HG03175 (cell line): ENCODE results near the gene INPP5E.
A peak's percentile ranks its signal among the peaks of the same experiment; 100 is the strongest.

ENCODE experiments used
- ATAC-seq: cut with Tn5 transposase; IDR thresholded peaks from one replicate; pipeline ENCODE4 v1.9.1; 2021; ENCODE audit warnings: mild to moderate bottlenecking, moderate library complexity; ENCODE audit not compliant: unreplicated experiment

The INPP5E gene, protein sequence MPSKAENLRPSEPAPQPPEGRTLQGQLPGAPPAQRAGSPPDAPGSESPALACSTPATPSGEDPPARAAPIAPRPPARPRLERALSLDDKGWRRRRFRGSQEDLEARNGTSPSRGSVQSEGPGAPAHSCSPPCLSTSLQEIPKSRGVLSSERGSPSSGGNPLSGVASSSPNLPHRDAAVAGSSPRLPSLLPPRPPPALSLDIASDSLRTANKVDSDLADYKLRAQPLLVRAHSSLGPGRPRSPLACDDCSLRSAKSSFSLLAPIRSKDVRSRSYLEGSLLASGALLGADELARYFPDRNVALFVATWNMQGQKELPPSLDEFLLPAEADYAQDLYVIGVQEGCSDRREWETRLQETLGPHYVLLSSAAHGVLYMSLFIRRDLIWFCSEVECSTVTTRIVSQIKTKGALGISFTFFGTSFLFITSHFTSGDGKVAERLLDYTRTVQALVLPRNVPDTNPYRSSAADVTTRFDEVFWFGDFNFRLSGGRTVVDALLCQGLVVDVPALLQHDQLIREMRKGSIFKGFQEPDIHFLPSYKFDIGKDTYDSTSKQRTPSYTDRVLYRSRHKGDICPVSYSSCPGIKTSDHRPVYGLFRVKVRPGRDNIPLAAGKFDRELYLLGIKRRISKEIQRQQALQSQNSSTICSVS

DNA sequence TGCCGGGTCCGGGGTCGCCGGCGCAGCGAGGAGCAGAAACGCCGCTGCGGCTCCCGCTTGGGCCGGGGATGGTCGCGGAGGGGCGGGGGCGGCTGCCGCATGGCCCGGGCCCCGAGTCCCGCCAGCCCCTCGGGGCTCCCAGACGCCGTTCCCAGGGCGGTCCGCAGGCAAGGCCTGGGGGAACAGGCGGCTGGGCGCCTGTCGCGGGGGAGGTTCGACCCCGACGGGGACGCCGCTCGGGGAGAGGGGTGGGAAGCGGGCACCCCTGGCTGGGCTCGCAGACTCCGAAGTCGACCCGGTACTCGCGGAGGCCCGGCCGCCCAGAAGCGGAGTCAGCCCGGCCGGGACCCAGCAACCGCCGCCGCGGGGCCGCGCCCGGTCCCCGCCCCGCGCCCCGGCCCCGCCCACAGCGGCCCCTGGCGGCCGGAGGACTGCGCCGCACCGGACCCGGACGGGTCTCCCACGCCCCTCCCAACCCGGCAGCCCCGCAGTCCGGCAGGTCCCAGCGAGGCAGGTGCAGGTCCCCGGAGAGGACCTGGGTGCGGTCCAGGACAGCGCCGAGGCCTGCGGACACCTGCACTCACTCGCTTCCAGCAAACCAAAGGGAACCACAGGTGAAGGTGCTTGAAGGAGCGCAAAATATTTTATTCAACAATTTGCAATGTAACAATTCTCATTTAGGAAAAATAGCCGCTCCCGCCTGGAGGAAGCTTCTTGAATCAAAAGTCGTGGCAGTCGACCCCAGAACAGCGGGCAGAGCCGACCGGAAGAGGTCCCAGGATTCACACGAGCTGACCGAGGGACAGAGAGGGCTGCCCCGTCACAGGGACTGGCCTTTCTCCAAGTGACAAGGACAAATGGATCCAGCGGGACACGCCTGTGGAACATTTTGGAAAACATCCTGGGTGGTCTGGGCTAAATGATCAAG, at the start of gene INPP5E:
Gene INPP5E (minus strand): TSS at position 365 of the 928 bp plus-strand sequence. CDS start 426 bp downstream, outside the sequence.
- peak; percentile 69 for ATAC-seq

DNA sequence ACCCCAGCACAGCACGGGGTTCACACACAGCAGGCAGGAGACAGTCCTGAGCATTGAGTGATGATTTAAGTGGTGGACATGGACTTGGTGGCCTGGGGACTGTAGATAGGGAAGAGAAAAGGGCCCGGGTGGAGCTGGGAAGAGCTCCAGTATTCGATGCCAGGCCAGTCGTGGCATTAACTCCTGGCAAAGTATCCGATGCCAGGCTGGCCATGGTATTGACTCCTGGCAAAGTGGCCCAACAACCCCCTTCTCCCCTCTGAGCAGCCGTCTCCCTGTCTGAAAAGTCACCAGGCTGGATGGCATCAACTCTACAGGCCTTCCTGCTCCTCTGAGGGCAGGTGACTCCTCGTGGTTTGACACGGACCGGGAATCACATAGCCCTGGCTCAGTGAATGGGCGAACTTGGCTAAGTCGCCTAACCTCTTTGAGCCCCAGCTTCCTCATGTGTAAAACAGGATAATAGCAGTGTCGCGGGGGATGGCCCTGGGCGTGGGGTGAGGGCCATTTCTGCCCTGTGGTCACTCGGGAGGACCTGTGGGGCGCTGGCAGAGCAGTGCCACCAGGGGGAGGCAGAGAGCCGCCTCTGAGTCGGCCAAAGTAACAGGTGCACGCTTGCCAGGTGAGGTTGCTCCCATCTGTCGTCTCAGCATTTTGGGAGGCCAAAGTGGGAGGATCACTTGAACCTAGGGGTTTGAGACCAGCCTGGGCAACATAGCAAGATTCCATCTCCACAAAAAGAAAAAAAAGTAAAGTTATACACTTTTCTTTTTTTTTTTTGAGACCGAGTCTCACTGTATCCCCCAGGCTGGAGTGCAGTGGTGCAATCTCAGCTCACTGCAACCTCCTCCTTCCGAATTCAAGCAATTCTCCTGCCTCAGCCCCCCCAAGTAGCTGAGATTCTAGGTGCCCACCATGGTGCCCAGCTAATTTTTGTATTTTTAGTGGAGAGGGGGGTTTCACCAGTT, 48.9 kb upstream of the INPP5E start:
- no peak for ATAC-seq

DNA sequence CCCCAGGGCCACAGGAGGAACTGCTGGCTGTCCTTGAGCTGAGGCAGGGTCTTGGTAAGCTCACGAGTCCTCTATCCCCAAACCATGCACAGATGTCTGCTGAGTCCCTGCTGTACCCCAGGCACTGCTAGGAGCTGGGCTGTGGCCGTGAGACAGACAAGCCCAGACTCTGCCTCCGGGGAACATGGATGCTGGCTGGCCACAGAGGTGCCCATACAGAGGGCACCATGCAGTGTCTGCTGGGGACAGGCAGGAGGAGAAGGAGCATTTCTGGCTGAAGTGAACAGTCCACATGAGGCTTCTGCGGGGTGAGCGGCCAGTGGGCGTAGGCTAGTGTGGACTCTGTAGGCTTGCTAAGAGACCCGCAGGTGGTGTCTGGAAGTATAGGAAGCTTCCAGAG, 48.0 kb upstream of the INPP5E start:
- no peak for ATAC-seq

DNA sequence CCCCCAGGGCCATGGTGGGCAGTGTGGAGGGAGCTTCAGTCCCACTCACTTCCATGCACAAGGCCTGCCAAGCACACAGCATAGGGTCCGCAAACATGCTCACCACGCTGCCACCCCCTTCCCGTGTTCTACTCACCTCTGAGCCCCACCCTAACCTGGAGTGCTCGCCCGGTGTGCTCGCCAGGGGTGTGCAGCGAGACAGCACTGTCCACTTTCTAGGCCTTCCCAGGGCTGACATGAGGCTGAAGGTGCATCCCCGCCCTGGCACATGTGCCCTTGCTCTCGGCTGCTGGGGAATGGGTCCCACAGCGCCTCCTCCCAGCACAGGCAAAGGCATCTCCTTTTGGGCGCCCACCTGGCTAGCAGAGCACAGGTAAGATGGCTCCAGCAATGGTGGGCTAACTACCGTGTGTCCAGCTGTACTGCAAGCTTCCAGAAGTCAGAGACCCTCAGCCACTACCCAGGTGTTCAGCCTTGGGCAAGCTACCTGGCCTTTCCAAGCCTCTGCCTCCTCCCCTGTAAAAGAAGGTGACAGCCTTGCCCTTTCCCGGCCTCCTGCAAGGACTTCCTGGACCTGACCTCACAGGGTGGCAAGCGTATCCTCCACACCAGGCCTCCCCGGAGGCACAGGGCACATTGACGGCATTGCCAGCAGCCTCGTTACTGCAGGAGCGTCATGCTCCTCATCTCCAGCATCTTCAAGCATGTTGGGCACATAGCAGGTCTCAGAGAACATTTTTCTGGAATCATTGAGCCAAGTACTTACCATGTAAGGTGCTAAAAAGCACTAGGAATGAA, 47.4 kb upstream of the INPP5E start:
- ATAC-seq: no peak

DNA sequence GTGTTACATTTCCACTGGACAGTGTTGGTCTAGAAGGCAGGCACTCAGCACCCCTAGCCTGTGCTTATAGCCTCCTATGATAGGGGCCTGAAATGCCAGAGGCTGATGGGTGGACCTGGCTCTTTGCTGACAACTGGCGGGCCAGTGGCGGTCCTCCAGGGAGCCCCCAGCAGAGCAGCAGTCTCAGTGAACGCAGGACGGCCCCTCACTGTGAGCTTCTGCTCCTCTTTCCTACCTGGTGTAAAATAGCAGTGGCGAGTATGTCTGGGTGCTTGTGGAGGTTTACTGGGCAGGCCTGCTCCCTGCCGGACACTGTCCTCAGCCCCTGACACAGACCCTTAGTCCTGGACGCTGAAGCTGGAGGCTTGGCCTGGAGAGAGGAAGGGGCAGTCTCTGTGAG, 46.5 kb upstream of the INPP5E start:
- no peak for ATAC-seq

DNA sequence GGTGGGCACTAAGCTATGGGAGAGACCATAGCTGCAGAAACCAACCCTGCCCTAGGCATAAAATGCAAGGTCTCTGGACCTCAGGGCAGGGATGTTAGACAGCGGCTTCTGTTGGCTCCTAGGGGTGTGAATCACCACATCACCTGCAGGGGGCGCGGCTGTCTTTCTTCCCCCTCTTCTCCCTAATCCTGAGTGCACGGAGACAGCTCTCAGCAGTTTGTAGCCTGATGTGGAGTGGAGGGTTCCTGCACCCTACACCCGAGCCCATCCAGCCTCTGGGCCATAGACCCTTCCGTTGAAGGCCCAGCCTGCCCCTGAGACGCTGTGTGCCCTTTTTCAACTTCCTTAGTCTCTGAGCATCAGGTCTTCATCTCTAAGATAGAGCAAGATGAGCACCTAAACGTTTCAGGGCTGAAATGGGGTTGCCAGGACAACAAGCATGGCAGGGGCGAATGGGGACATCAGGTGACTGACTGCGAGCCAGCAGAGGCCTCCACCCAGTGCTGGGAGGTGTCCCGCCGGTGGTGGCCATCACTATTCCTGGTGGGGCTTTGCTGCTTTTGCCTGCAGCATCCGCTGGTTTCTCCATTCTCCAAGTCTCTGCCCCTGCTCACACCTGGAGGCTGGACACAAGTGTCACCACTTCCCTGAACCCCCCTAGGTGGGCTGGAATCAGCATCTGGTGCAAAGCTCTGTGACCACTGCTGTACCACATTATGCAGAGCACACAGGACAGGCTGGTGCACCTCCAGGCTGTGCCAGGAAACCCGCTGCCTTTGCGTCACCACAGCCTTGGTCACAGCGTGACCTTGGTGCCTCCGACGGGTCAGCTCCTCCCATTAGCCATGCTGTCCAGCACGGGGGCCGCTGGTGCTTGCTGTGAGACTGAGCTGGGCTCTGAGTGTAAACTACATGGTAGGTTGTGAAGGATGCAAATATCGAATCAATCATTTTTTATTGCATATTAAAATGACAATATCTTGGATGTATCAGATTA, 45.7 kb upstream of the INPP5E start:
- no peak for ATAC-seq

DNA sequence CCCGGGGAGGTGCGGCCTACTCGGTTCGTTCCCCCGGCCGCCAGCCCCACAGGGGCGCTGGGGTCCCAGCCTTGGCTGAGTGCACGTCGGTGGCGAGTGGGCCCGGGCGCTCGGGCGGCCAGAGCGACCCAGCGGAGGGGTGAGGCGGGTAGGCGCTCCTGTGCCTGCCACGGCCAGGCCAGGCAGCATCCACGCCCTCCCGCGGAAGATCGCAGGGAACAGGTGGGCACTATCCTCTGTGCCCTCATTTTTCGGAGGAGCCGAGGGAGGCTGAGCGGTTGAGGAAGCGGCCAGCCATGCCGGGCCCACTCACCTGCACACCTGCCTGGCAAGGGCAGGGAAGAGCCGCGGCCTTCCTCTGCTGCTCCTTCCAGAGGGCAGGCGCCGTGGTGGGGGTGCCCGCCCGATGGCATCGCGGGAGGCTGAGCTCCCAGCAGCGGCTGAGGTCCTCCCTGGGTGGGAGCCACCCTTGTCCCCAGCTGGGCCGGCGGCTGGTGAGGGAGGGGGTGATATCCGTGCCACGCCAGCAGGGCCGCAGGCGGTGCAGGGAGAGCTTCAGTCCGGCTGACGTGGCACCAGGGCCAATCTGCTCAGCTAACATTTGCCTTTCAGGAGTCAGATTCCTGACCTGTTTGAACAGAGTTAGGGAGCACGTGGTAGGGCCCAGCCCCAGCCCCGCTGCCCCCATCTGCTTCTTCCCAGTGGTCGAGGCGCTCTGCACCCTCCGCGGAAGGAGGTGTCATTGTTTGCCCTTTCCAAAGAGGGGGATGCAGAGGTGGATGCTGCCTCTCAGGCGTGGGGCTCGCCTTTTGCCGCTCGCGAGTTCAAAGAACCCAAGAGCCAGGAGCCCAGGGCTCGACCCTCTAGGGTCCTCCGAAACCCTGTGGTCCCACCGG, 44.8 kb upstream of the INPP5E start:
- no peak for ATAC-seq

DNA sequence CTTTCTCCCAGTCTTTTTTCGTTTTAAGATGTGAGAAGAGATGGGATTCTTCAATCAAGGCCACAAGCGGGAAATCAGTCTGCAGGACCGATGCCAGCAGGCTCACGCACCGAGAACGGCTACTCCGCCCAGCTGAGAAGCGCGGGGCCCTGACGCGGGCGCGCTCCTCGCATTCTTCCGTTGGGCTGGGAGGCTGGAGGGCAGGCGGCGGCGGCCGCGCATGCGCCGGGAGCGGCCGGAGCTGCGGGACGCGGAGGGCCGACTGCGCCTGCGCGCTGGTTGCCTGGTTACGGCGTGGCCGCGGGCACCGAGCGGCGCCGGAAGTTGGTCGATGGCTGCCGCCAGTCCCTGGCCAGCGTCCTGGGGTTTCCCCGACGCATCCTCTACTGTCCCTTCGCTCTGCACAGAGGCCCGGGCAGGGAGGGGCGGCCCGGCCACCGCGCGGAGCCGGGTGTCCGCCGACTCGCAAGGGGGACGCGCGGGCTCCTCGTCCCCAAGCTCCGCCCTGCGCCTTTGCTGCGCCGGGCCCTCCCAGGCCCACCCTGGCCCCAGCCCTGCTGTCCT, 44.0 kb upstream of the INPP5E start:
- peak; percentile 62 for ATAC-seq

DNA sequence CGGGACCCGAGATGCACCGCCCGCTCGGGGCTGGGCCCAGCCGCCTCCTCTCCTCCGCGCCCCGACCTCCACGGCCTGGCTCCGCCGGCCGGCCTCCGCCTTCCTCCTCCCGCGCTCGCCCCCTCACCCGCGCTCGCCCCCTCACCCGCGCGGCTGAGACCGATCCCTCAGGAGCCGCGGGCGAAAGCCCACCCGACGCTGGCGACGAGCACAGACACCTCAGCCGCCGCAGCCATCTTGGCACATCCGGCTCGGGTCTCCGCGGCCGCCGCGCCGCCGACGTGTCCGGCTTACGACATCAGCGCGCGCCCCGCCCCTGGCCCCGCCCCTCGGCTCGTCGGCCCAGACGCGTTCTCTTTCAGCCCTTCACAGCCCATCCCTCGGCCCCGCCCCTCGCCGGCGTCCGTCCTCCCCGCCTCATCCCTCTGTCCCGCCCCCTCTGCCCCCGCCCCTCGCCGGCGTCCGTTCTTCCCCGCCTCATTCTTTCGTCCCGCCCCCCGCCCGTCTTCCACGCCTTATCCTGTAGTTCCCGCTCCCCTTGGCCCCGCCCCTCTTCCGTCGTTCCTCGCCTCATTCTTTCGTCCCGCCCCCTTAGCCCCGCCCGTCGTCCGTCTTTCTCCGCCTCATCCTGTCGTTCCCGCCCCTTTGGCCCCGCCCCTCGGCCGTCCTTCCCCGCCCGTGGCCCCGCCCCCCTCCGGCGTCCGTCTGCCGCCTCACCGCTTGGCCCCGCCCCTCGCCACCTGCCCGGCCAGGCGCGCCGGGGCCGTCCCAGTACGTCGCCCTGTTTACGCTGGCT, 43.3 kb upstream of the INPP5E start, which contains the start of gene SEC16A:
Gene SEC16A (minus strand): TSS at position 248 of the 796 bp plus-strand sequence. CDS start 5,425 bp downstream, outside the sequence.
- peak; percentile 67 for ATAC-seq

DNA sequence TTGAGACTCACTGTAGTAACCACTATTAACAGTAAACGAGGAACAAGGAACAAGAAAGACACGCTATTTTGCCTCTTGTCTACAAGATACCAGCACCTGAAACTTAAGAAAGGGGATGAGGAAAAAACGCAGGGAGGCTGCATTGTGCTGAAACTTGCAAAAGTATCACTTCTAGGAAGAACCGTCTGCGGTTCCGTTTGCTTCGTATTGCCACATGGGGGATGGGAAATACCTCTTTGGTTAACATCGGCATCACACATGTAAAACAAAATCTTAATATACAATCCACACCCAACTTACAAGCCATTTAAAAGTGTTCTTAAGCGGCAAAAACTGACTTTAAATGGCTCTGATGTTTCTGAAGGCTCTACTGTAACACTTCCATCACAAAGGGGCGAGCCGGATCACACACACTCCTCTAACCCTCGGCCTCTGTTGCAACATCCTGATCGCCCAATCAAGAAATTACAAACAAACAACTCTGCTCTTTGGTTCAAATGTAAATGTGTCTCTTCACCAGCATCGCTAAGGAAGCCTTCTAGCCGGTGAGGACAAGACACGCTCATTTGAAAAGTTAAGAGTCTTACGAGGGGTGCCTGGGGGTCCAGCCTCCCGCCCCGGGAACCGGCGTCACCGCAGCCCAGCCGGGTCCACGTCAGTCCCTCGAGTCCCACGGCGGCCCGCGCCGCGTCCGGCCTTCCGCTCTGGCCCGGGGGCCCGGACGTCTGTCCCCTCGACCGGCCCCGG, 42.6 kb upstream of the INPP5E start:
- ATAC-seq: no peak

DNA sequence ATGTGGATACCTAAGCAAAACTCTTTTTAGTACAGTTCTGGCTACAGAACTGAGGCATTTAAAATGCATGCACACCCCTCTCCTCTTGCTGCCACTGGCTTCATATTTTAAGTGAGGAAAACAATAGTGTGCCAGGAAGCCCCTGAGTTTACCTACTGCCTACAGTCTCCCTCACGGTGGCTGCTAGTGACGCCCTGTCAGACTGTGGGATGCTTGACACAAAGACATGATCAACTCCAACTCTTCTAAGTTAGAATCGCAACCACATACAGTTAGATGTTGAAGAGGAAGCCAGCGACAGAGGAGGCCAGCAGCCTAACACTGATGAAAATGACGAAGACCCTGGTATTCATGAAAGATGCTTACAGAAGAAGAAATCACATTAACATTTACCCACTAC, 41.9 kb upstream of the INPP5E start:
- ATAC-seq: no peak

DNA sequence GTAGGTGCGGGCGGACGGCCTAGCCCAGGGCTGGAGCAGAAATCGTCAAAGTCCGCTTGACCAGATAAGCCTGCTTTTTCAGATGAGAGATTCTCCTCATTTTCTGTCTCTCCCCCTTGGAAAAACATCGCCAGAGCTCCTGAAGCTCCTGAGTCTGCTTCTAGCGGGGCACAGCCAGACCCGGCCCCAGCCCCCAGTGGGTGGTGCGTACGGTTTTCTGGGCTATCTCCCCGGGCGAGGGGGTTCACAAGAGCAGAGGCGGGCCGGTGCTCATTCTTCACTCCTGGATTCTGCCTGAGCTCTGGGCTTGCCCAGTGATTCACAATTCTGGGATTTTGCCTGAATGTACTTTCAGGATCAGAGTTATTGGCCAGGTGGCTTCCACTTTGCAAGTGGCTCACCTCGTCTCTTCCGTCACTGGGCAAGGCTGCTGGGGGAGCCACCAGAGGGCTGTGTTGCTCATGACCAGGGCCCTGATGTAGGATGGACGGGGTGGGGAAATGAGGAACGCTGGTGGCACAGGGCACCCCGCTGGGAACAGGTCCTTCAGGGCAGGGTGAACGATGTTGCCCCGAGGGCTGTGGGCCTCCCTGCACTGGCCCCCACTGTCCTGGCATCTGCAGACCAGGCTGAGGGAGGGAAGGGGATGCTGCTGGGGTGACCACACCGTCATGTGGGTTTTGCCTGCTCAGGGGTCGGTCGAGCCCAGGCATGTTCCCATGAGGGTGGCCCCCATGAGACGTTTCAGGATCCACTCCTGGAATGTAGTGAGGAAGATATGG, 36.9 kb upstream of the INPP5E start:
- ATAC-seq: no peak

DNA sequence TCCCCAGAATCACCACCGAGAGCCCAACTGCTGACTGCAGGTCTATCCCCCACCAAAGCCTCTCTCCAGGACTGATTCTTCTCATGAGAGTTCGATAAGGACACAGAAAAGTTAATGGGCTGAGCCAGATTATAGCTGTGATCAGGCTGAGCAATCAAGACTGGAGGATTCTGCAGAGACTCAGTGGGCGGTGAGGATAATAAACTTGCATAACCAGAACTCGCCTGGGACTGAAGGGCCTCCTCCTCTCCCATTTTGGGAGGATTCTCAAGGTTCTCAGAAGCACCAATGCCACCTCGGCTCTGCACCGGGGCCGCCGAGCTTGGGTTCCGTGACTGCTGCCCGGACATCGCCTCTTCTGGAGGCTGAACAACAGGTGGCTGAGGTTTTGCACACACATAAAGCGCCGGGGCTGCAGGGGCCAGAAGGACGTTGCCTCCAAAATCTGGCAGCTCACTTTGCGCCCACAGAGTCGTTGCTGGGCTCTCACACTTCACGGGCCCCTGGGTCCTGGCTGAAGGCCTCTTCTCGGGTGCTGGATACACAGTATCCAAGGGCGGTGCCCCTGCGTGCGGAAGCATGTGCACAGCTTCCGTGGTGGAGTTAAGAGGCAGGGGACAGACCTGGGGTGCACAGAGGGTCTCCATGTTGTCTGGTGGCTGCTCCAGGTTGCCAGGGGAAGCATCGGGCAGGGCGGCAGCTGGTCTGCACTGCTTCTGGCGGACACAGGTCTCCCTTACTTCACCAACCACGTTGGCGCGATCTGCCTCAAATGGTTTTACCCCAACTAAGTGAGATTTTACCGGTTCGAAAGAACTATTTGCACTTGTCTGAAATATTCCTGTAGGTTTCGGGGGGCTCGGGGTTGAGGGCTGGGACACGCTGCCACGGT, 35.6 kb upstream of the INPP5E start:
- ATAC-seq: no peak
